Thyroid gland (tissue), 4 donors: Measurements from ENCODE around the gene DPY19L1. TPM values are rescaled to one million over a fixed set of nuclear protein-coding genes. Genes with fewer than 3 reads are reported as not detected.
"Not testable (repeated sequence)": the region's sequence is repeated elsewhere in the genome, so short reads cannot be mapped to it uniquely, and the experiment has no call there.

Source experiments
- DNase-seq, 2 donors: peaks; one replicate each; pipeline ENCODE4 v3.0.0-alpha.2; 2019
- H3K27ac ChIP-seq, 3 donors: fragments of 200-600 bp; sonication (generic); 1 replicate in 2 of 3; 2 replicates in 1 of 3; pipeline ENCODE4 v1.5.1; 2016 to 2019; ENCODE audit warnings: mild to moderate bottlenecking in 1 of 3, moderate library complexity in 1 of 3
- H3K27me3 ChIP-seq: fragments of 200-600 bp; sonication (generic); one replicate; pipeline ENCODE4 v1.5.1; 2019
- H3K36me3 ChIP-seq, 2 donors: fragments of 200-600 bp; sonication (generic); one replicate each; pipeline ENCODE4 v1.5.1; 2016 to 2019
- H3K4me1 ChIP-seq, 2 donors: fragments of 200-600 bp; sonication (generic); one replicate each; pipeline ENCODE4 v1.5.1; 2017 to 2019
- H3K4me3 ChIP-seq, 3 donors: fragments of 200-600 bp; sonication (generic); replicated peaks in 1 of 3; 1 replicate in 2 of 3; 2 replicates in 1 of 3; pipeline ENCODE4 v1.5.1; 2016; ENCODE audit warnings: mild to moderate bottlenecking in 1 of 3
- H3K9me3 ChIP-seq: fragments of 200-600 bp; sonication (generic); one replicate; pipeline ENCODE4 v1.5.1; 2017
- POLR2A ChIP-seq, 2 donors: fragments of 450-650 bp; IDR thresholded peaks; one replicate each; pipeline ENCODE4 v1.6.1; 2017; ENCODE audit warnings: antibody characterized with exemption in 2 of 2, mild to moderate bottlenecking in 2 of 2, moderate library complexity in 1 of 2
- WGBS, 2 donors: methylation state at CpG; one replicate each; pipeline ENCODE4 v1.1.5; 2017; 5-methylcytosine and 5-hydroxymethylcytosine counted together
- intact Hi-C: fragments of 100-400 bp; cut with DNase I; formaldehyde crosslinking; loops from one replicate; pipeline ENCODE4 v1.15.1; 2023
- total RNA-seq, 4 donors: library from RNA; depleted of rRNA; stranded (reverse); fragments of >200 nt; gene quantifications; one replicate each; pipeline ENCODE4 v1.2.3, GENCODE V29; 2016
- TF ChIP-seq, protein P1 (sequence below), 6 experiments: fragments of 200-600 bp in 3 of 6; fragments of 450-650 bp in 3 of 6; sonication (generic) in 3 of 6; IDR thresholded peaks; one replicate each; pipeline ENCODE4 v1.5.1; 2016 to 2019; ENCODE audit warnings: antibody characterized with exemption in 6 of 6, mild to moderate bottlenecking in 2 of 6, inconsistent platforms in 1 of 6, moderate library complexity in 1 of 6

DPY19L1 gene
- total RNA-seq, 4 donors from 2014 or later = 14.0 to 50.3 (median 15.0) TPM

DNA sequence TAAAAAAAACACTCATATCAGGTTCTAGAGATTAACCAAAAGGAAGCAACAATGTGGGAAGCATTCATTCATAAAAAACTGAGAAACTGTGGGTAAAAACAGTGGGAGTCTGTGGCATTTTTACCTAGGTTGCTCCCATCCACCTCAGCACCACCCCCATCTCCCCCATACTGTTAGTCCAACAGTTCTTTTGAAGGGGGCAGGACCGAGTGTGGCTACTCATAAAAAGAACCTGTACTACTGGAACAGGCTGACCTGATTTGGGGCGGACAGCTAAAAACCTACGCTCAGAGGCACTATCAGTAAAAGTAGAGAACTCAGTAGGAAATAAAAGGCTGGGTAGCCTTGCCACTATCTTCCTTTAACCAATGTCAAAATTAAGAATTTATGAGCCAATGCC lies 84.5 kb downstream of the DPY19L1 start:
- no peaks in the 10 kb centered on the region for H3K9me3 ChIP-seq
- TF ChIP-seq POLR2A (IDR thresholded peaks at IDR 0.05) = no peak
- TF ChIP-seq, protein P1, sequence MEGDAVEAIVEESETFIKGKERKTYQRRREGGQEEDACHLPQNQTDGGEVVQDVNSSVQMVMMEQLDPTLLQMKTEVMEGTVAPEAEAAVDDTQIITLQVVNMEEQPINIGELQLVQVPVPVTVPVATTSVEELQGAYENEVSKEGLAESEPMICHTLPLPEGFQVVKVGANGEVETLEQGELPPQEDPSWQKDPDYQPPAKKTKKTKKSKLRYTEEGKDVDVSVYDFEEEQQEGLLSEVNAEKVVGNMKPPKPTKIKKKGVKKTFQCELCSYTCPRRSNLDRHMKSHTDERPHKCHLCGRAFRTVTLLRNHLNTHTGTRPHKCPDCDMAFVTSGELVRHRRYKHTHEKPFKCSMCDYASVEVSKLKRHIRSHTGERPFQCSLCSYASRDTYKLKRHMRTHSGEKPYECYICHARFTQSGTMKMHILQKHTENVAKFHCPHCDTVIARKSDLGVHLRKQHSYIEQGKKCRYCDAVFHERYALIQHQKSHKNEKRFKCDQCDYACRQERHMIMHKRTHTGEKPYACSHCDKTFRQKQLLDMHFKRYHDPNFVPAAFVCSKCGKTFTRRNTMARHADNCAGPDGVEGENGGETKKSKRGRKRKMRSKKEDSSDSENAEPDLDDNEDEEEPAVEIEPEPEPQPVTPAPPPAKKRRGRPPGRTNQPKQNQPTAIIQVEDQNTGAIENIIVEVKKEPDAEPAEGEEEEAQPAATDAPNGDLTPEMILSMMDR (IDR thresholded peaks at IDR 0.05) = no peak
- H3K27ac ChIP-seq = no peak overlapping the region
- no peaks in the 10 kb centered on the region for H3K27me3 ChIP-seq
- H3K36me3 ChIP-seq = no peaks in the 10 kb centered on the region
- 91 to 97% methylated on average over 3 of the region's 3 CpGs for WGBS, 2 donors
- no peak for DNase-seq
- intact Hi-C loops = no loop called here
- H3K4me1 ChIP-seq = no peaks in the 10 kb centered on the region
- H3K4me3 ChIP-seq = no peak overlapping the region

DNA sequence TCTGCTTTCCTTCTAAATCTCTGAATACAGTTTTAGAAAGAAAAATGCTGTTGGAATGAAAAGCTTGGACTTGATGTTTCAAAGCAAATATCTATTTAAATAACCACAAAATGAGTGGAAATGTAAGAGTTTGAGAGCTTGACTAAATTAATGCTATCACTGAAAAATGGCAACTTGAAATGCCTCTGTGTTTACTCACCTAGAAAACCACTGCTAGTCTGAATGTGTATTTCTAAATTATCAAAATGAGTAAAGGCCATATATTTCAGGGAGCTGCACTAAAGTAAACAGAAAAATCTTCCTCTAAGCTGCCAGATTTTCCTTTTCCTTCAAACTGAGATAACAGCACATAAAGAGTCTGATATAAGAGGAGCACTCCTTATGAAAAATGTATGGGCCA lies 87.9 kb downstream of the DPY19L1 start:
- intact Hi-C loops = no loop called here
- Histone ChIP-seq H3K27me3 (no peaks in the 10 kb centered on the region), H3K4me3 (no peak overlapping the region), H3K36me3 (no peaks in the 10 kb centered on the region), H3K9me3 (no peaks in the 10 kb centered on the region), H3K27ac (no peak overlapping the region), H3K4me1 (no peaks in the 10 kb centered on the region)
- DNase-seq = no peak
- TF ChIP-seq, protein P1 (IDR thresholded peaks at IDR 0.05) = no peak
- no peak for TF ChIP-seq POLR2A (IDR thresholded peaks at IDR 0.05)

DNA sequence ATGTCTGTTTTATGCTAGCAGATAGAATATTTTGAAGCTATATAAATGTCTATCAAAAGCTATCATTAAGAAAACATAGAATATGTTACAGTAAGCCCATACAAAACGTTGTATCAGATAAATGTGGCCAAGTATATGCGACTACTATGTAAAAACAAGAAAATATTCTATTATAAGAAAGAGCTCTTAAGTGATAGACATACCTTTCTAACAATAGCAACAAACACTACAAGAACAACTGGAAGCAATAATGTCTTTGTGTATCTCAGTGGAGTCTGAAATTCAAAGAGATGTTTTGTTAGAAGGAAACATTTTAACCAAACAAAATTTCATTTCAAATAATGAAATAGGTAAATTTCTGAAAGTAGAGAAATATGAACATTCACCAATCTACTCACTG lies 89.9 kb downstream of the DPY19L1 start:
- H3K4me1 ChIP-seq, H3K27ac ChIP-seq, H3K9me3 ChIP-seq, H3K36me3 ChIP-seq, H3K27me3 ChIP-seq, intact Hi-C loops, H3K4me3 ChIP-seq, DNase-seq: not testable (repeated sequence)
- 78 to 81% methylated on average over 2 of the region's 2 CpGs for WGBS, 2 donors

DNA sequence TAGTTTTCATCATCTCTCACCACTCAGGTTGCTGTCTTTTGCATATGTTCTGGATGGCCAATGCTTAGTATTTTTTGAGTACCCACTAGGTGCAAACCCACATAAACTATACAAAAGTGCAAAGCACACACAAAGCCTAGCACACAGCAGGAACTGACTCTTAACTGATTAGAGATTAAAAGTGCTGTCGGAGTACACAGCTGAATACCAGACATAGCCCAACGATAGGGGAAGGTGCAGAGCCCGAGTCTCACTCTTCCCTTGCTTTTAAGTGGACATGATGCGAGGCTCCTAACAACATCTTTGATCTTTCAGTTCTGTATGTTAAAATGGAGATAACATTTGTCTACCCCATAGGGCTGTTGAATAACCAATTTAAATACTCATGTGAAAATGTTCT lies 90.8 kb downstream of the DPY19L1 start:
- Histone ChIP-seq H3K27me3 (no peaks in the 10 kb centered on the region), H3K27ac (no peak overlapping the region), H3K4me3 (no peak overlapping the region), H3K9me3 (no peaks in the 10 kb centered on the region), H3K36me3 (no peaks in the 10 kb centered on the region), H3K4me1 (no peaks in the 10 kb centered on the region)
- intact Hi-C loops = no loop called here
- no peak for DNase-seq
- 82 to 87% methylated on average over 4 of the region's 4 CpGs for WGBS, 2 donors
- TF ChIP-seq, protein P1 (IDR thresholded peaks at IDR 0.05) = no peak
- no peak for TF ChIP-seq POLR2A (IDR thresholded peaks at IDR 0.05)

DNA sequence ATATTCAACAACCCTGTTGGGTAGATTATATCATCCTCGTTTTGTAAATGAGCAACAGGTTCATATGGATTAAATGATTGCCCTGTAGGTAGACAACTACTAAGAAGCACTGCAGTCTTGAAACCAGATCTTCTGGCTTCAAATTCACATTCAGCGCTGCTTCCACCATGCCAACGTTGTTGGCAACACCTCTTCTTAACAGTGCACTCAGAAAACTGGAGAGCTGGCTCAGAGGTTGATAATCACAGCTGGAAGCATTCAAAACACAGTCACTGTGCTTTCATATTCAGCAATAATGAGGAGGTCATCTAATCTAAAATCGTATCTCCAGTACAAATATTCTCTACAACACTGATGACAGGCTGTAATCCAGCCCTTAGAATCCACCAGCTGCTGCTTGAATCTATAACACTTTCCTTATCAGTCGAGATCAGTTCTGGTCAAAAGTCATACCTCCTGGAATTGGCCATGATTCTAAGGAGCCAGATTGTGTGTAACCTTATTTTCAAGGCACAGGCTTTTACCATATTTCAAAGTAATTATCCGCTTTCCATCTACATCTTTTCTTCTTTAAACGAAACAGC lies 91.3 kb downstream of the DPY19L1 start:
- H3K9me3 ChIP-seq, H3K4me1 ChIP-seq, DNase-seq, H3K27me3 ChIP-seq, intact Hi-C loops, H3K4me3 ChIP-seq, H3K36me3 ChIP-seq, H3K27ac ChIP-seq: not testable (repeated sequence)
- 81 to 86% methylated on average over 7 of the region's 7 CpGs for WGBS, 2 donors

DNA sequence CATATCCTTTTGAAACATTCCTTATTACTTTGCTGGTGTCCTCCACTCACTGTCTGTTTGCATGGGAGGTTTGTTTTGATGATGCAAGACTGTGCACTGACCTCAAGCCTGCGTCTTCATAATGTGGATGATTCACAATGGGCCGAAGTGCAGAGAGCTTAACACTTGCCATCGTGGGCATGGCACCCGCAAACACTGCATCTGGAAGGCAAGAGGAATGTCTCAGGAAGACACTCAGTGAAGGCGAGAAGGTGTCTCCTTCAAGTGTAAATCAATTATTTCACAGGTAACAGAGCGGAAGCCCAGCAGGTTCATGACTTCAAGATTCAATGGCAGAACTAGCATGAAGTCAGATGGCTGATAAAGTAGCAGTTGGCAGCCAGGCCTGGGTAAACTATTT lies 98.1 kb downstream of the DPY19L1 start:
- Histone ChIP-seq H3K27ac (no peak overlapping the region), H3K4me3 (no peak overlapping the region), H3K4me1 (no peaks in the 10 kb centered on the region), H3K27me3 (no peaks in the 10 kb centered on the region), H3K9me3 (no peaks in the 10 kb centered on the region), H3K36me3 (peaks cover 0 to 7% of the 10 kb centered on the region in 2 donors)
- no peak for DNase-seq
- TF ChIP-seq POLR2A (IDR thresholded peaks at IDR 0.05) = no peak
- TF ChIP-seq, protein P1 (IDR thresholded peaks at IDR 0.05) = no peak
- 88 to 91% methylated on average over 6 of the region's 6 CpGs for WGBS, 2 donors
- intact Hi-C loops = no loop called here

DNA sequence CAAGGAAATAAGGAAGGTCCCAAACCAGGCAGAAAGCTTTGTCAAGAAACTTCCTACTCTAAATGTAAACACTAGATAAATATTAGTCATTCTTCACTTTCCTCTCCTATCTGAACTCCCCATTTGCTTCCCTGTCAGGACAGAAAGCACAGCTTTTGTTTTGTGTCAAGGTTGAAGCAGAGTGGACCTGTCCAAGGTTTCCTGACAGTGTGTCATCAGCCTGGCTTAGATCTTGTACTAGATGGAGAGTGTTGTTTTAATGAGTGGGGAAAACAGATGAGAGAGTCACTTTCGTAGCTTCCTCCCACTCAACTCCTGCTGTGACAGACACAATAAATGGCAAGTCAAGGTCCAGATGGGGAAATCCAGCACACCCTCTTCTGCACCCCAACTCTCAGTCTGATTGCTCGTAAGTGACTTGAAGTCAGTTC lies 101.5 kb downstream of the DPY19L1 start:
- WGBS, 2 donors = 100% methylated on average over 2 of the region's 2 CpGs
- H3K27me3 ChIP-seq, H3K36me3 ChIP-seq, H3K4me1 ChIP-seq, H3K27ac ChIP-seq, intact Hi-C loops, H3K4me3 ChIP-seq, H3K9me3 ChIP-seq, DNase-seq: not testable (repeated sequence)
